Stimulated activated CD8-positive, alpha-beta memory T cell treated with anti-CD3 and anti-CD28 coated beads, Interleukin-12 subunit alpha, Interleukin-12 subunit beta, amount 100 ng/mL, for 1 hour (primary cell): ENCODE measurements around the gene GSC2.

ENCODE experiments used
- DNase-seq: peaks from one replicate; pipeline ENCODE4 v3.0.0-alpha.2; 2020; ENCODE audit warnings: low read depth

The GSC2 gene

DNA sequence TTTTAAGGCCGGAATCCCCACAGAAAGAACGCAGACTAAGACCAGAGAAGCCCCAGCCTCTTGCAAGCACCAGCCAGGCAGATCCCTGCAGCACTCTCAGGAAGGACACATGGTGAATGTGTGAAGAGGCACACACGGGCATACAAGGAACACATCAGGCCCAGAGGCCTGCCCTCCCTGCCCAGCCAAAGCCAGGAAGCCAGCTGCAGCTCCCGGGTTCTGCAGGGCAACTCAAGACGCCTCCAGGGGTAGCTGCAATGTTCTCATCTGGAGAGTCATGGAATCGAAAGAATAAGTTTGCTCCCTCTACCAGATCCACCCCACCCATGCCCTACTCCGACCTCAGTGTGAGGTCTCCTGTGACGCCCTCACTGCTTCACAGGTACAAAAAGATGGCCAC is 30.1 kb downstream of the GSC2 start:
- DNase-seq = no peak

DNA sequence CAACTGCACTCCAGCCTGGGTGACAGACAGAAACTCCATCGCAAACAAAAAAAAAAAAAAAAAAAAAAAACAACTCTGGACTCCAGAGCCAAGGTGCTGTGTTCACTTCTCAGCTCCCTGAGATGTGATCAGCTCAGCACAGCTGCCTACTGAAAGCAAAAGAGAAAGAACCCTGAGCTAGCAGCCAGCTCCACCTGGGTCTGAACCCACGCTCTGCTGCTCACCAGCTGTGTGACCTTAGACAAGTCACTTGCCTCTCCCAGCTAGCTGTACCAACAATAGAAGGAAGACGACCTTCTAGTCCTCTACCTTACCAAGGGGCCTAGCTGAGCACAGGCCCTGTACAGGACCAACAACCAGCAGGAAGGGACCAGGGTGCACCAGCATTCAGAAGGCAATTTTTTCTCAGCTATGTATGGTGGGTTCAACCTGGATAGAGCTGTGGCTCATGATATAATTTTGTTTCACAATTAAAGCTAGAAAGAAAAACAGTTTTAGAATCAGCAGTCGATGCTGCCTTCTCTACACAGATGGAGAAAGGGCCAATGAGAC is 31.7 kb downstream of the GSC2 start:
- no peak for DNase-seq

DNA sequence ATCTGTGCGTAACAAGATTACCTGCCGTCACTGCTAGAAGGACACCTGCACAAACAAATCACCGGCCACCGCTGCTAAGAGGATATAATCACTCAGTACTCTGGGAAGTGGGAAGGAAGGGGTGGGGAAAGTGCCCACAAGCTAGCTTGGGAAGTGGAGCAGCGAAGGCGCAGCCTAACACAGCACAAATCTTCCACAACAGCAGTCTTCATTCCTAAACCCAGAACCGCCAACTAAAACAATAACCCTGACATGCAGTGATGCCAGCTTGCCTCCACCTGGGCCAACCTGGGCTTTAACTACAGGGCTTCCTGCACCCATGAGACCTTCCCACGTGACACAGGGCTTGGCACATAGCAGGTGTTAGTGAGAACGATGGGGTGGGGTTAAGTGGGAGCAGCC is 33.0 kb downstream of the GSC2 start:
- no peak for DNase-seq

DNA sequence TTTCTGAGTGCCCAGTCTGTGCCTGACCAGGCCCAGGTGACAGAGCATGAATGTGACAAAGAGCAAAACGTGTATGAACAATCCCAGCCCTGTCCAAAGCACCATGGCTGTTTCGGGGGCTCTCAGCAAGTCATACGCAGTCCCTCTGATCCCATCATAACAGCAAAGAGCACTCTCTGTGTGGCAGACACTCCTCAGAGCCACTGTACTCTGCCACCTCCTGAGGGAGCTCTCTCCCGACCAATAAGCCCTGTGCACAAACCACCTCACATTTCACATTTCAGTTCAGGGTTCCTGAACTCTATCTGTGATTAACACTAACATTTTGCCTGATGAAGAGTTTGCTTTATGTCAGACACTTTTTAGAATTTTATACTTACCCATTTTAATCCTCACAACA is 34.5 kb downstream of the GSC2 start:
- DNase-seq = no peak

DNA sequence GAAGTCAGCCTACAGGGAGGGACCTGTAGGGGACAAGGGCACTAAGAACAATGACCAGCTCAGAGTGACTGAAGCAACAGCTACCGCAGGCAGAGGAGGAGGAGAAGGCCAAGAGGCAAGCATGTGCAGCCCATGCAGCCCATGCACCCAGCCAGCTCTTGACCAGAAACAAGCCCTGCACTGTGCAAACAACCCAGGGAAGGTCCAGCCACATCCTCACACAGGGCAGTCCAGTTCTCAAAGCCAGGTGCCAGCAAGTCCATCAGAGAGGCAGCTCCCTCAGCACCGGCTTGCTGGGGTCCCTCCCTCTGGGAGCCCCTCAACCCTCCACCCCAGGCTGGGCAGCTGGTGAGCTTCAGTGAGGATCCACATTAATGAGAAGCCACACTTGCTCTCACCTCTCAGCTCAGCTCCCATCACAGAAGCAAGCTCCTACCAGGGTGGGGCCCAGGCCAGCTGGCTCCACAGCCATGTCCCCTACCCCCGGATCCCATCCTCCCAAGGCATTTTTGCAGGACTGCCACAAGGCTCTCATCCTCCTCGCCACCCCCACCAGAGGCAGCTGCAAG is 35.0 kb downstream of the GSC2 start:
- DNase-seq = no peak

- no peak for DNase-seq
Measured at GRCh38 chr22:19113429-19113828, 36.7 kb downstream of the GSC2 start.

GRCh38 chr22:19111584-19111983 is 38.5 kb downstream of the GSC2 start:
- DNase-seq = no peak

GRCh38 chr22:19111140-19111539 is 39.0 kb downstream of the GSC2 start:
- DNase-seq = no peak

DNA sequence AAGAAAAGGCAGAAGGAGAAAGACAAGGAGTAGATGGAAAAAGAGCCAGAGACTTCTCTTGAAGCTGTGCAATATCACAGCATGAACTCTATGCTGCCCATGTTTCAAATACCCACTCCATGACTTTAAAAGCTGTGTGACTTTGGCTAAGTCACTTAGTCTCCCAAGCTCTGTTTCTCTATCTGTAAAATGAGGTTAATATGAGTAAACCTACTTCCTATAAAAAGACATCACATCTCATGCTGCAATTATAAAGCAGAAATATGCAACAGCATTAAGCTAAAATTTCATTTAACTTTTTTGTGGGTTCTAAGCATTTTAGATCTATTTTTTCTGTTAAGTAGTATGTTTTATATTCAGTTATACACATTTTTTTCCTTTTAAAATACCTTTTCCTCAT is 39.4 kb downstream of the GSC2 start:
- no peak for DNase-seq

DNA sequence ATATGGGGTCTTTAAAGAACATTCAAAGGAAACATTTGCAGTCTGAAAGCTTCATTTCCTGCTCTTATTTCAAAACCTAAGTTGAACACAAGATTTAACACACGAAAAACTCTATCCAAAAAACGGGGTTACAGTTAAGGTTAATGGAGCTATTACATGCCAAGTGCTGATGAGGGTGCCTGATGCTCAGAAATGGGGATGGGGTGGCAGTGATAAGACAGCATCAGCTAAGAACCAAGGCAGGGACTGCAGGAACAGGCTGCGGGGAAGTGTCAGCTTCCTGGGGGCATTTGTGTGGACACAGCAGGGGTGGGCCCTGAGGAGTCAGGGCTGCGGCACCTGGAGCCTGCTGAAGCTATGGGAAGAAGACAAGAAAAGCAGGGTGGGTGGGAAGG is 40.0 kb downstream of the GSC2 start:
- DNase-seq = no peak

GRCh38 chr22:19109198-19110063 is 40.7 kb downstream of the GSC2 start:
- DNase-seq = peak; percentile 30

GRCh38 chr22:19108807-19109197 is 41.3 kb downstream of the GSC2 start:
- DNase-seq = no peak

GRCh38 chr22:19107730-19108074 is 42.4 kb downstream of the GSC2 start:
- no peak for DNase-seq

GRCh38 chr22:19106886-19107729 is 43.0 kb downstream of the GSC2 start:
- DNase-seq = no peak

- peak; percentile 20 for DNase-seq
Measured at GRCh38 chr22:19105867-19106802, 44.0 kb downstream of the GSC2 start.

- DNase-seq = no peak
Measured at GRCh38 chr22:19105456-19105855, 44.6 kb downstream of the GSC2 start.

GRCh38 chr22:19103880-19104821 is 45.9 kb downstream of the GSC2 start:
- DNase-seq = no peak

DNA sequence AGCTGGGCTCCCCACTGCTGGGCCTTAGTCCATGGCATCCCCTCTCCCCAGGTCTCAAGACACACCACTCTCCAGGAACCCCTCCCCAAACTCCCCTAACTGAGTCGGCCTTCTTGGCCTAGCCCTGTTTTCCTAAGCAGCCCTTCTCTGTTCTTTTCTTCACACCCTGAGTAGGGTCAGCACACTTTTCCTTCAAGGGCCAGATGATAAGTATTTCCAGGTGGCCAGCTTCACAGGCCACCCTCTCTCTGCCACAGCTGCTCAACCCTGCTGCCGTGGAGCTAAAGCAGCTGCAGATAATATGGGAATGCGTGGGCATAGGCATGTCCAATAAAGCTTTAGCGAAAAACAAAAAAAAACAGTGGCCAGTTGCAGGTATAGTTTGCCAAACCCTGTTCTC is 51.9 kb downstream of the GSC2 start:
- no peak for DNase-seq

GRCh38 chr22:19097518-19097917 is 52.6 kb downstream of the GSC2 start:
- no peak for DNase-seq
